NB4 (cell line): ENCODE results near the gene CNTN5.

ENCODE experiments used
- CTCF ChIP-seq: IDR thresholded peaks from one replicate; pipeline ENCODE4 v1.5.1; 2012; ENCODE audit warnings: low read depth, low read length
- TF ChIP-seq, protein P1 (sequence below): IDR thresholded peaks from 2 replicates; pipeline ENCODE4 v1.6.1; 2011; ENCODE audit warnings: low read depth, low read length

- TF ChIP-seq CTCF, result no peak
- TF ChIP-seq, protein P1, sequence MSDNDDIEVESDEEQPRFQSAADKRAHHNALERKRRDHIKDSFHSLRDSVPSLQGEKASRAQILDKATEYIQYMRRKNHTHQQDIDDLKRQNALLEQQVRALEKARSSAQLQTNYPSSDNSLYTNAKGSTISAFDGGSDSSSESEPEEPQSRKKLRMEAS, result no peak
These were observed 798.2 kb downstream of the CNTN5 start for GRCh38 chr11:99818991-99819390.
